K562 (cell line): ENCODE measurements around the gene SENP7.

Experiments
- BACH1 ChIP-seq: fragments of 200-800 bp; sonication (Bioruptor generic); IDR thresholded peaks from 2 replicates; pipeline ENCODE4 v1.6.1; 2016; ENCODE audit warnings: missing genetic modification characterization, missing compliant biosample characterization
- CTCF ChIP-seq, 3 experiments: IDR thresholded peaks in 2 of 3; conservative IDR thresholded peaks in 1 of 3; 2 replicates each; pipeline ENCODE4 v1.5.1; 2011 to 2012; ENCODE audit warnings: low read length in 3 of 3, mild to moderate bottlenecking in 3 of 3, control low read depth in 2 of 3, improper control_type of control experiment in 1 of 3, inconsistent platforms in 1 of 3, low read depth in 1 of 3, mixed read lengths in 1 of 3, moderate library complexity in 1 of 3; ENCODE audit not compliant: insufficient read depth in 2 of 3
- EHMT2 ChIP-seq: fragments of 450-650 bp; IDR thresholded peaks from 2 replicates; pipeline ENCODE4 v1.6.1; 2018; ENCODE audit warnings: antibody characterized with exemption
- LARP7 ChIP-seq: fragments of 450-650 bp; IDR thresholded peaks from 2 replicates; pipeline ENCODE4 v1.6.1; 2016
- MAFG ChIP-seq: fragments of 450-650 bp; conservative IDR thresholded peaks from 2 replicates; pipeline ENCODE4 v1.6.1; 2016; ENCODE audit warnings: missing genetic modification characterization, missing compliant biosample characterization
- MTA3 ChIP-seq: fragments of 450-650 bp; formaldehyde crosslinking; IDR thresholded peaks from 2 replicates; pipeline ENCODE4 v1.6.1; 2017; ENCODE audit warnings: mild to moderate bottlenecking, borderline replicate concordance
- NCOR1 ChIP-seq: fragments of 450-650 bp; IDR thresholded peaks from 2 replicates; pipeline ENCODE4 v1.6.1; 2016; ENCODE audit warnings: mild to moderate bottlenecking, moderate library complexity
- PHF8 ChIP-seq: fragments of 200-600 bp; sonication (generic); IDR thresholded peaks from 2 replicates; pipeline ENCODE4 v1.6.1; 2012; ENCODE audit warnings: mixed run types, mild to moderate bottlenecking, inconsistent platforms, low read length, moderate library complexity, borderline replicate concordance
- SMAD1 ChIP-seq: fragments of 150-350 bp; IDR thresholded peaks from 2 replicates; pipeline ENCODE4 v1.6.1; 2014; ENCODE audit warnings: low read length, low read depth; ENCODE audit not compliant: partially characterized antibody
- ZBTB11 ChIP-seq, 3 experiments: fragments of 200-800 bp in 1 of 3; fragments of 250-450 bp in 1 of 3; fragments of 450-650 bp in 1 of 3; sonication (Bioruptor Pico) in 1 of 3; sonication (Bioruptor generic) in 1 of 3; formaldehyde crosslinking in 1 of 3; IDR thresholded peaks; 2 replicates each; pipeline versions ENCODE4 v1.6.1 to v1.8.0; 2016 to 2022; ENCODE audit warnings: mild to moderate bottlenecking in 2 of 3, missing genetic modification characterization in 2 of 3, missing compliant biosample characterization in 1 of 3, moderate library complexity in 1 of 3

GRCh38 chr3:101556064-101556463 lies 43.1 kb upstream of the SENP7 start:
- TF ChIP-seq NCOR1 (no peak), MTA3 (no peak), SMAD1 (no peak), PHF8 (no peak), MAFG (no peak), LARP7 (no peak), EHMT2 (no peak), CTCF (IDR thresholded peaks at IDR 0.05 in 2 of 3, conservative IDR thresholded peaks at IDR 0.05 in 1 of 3; ENCODE audit: insufficient read depth in 2 of 3, low read depth in 1 of 3, low read length in 3 of 3) (no peak), BACH1 (tag) (no peak), ZBTB11 (CRISPR knock-in tag; IDR thresholded peaks at IDR 0.05) (no peak)
